ENCODE measurements around the gene INPP5A.
"Not testable (repeated sequence)": the region's sequence is repeated elsewhere in the genome, so short reads cannot be mapped to it uniquely, and the experiment has no call there.

The INPP5A gene

GRCh38 chr10:132787495-132788179, 250.1 kb downstream of the INPP5A start:
- in situ Hi-C loops (cut with MboI; ENCODE audit: low sequenced_read_pairs), result no loop called here

DNA sequence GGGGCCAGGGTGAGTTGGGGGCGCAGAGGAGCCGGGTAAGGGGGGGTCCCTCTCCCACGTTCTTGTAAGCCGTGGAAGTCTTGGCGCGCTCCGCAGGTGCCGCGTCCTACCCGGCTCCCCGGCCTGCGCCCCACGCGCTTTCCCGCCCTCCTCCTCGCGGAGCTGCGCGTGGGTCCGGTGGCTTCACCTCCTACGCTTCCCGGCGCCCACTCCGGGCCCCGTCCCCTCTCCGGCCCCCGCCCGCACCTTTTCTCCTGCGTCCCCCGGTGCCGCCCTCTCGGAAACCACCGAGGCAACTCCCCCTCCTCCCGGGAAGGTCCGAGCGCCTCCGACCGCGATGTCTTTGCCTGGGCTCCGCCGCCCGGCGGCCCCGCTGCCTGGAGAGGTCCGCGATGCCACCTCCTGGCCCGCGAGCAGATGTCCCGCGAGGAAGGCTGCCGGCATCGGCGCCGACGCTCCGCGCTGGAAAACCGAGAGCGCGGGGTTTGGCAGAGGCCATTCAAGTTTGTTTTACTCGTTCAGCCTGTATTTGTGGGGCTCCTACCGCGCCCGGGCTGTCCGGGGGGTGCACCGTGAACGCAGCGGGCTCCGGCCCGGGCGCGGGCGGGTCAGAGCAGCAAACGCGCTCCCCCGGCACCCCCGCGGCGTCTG, 250.7 kb downstream of the INPP5A start:
- in situ Hi-C loops (cut with MboI; ENCODE audit: low sequenced_read_pairs), result no loop called here

GRCh38 chr10:132788831-132789219, 251.2 kb downstream of the INPP5A start:
- in situ Hi-C loops (cut with MboI; ENCODE audit: low sequenced_read_pairs), result no loop called here

DNA sequence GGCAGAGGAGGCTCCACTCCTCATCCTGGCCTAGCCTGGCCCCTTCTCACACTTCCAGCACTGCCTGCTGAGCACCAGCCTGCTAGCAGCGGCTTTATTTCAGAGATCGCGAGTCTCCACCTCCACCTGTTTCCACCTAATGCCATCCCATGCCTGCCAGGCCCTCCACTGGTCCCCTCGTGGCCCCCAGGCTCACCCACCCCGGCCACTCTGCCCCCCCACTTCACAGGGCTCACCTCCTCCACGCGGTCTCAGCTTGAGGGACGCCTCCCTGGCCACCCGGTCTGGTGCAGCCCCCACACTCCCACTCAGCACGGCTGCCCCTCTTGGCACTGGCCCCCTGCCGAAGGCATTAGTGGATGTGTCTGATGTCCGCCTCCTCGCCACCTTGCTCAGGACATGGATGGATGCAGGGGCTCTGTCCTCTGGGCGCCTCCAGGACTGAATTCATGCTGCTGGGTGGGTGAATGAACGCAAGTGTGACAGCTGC, 252.1 kb downstream of the INPP5A start:
- in situ Hi-C loops (cut with MboI; ENCODE audit: low sequenced_read_pairs), result no loop called here

DNA sequence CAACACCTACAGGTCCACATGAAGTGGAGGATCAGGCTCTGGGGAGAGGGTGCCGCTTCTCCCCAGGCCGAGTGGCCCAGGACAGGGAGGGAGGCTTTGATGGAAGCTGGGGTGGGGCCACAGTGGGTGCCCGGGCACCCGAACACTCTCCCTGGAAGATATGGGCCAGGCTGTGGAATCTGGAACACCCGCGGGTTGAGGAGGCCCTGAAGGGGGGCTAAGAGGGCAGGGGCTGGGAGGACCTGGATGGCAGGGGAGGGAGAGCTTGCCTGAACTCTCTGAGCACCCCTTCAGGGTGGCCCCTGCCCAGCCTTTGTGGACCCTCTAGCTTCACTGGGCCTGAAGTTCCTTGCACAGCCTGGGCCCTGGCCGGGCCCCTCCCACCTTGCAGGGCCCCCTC, 252.9 kb downstream of the INPP5A start:
- in situ Hi-C loops (cut with MboI; ENCODE audit: low sequenced_read_pairs), result no loop called here

- in situ Hi-C loops (cut with MboI; ENCODE audit: low sequenced_read_pairs), result no loop called here
These were observed 253.6 kb downstream of the INPP5A start for GRCh38 chr10:132790934-132791829.

GRCh38 chr10:132792099-132792498, 254.5 kb downstream of the INPP5A start:
- in situ Hi-C loops (cut with MboI; ENCODE audit: low sequenced_read_pairs), result not testable (repeated sequence)

DNA sequence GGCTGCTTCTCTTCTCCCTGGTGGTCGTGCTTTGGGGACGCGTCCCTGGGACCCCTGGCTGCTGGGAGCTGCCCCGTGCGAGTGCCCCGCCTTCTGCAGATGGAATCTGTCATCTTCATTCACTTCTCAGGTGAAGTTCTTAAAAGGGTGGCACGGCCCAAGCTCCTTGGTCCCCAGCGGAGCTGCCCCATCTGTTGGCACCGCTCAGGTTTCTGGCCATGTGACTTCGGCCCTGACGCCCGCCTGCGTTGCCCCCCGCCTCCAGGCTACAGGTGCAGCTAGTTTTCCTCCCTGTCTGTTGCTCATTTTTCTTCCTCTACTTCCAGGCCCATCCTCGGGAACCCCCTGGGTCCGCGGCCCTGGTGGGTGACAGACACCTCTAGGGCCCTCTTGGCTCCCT, 255.2 kb downstream of the INPP5A start:
- in situ Hi-C loops (cut with MboI; ENCODE audit: low sequenced_read_pairs), result no loop called here

- in situ Hi-C loops (cut with MboI; ENCODE audit: low sequenced_read_pairs), result no loop called here
These were observed 255.6 kb downstream of the INPP5A start for GRCh38 chr10:132793213-132793612.

DNA sequence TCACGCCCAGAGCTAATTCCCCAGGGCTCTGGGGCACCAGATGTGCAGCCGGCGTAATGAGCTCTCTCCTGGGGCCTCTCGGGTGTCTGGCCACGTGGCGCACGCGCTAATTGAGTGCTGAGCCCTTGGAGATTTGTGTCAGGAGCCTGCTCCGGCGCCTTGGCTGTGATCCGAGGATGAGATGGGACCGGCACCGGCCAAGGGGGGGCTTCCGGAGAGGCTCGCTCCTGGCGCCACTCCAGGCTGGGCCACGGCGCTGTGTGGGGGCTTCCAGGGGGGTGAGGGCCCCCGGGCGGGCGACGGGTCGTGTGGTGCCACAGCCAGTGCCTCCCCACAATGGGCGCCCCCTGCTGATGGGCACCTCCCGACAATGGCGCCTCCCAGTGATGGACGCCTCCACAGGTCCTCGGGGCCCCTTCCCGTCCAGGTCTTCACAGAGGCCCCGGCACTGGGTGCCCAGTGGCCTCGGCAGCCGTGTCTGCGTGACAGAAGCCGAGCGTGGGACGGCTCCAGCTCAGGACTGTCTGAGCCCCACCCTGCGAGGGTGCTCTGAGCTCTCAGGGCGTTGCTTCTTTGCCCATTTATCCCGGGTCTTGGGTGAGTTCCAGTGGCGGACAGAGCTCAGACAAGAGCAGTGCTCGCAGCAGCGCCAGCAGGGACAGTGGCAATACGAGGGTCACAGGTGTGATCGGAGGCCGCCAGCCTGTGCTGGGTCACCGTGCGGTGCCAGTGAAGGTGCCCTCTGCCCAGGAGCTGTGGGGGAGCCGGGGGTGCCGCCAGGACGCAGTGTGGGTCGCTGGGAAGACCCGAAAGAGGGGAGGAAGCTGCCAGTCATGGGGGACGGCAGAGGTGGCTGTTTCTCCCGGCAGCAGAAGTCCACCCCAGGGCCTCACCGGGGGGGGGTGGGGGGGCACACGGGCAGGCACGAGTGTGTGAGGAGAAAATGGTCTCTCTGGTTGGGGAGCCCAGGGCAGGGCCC, 256.6 kb downstream of the INPP5A start:
- in situ Hi-C loops (cut with MboI; ENCODE audit: low sequenced_read_pairs), result no loop called here

GRCh38 chr10:132796846-132797245, 259.3 kb downstream of the INPP5A start:
- in situ Hi-C loops (cut with MboI; ENCODE audit: low sequenced_read_pairs), result no loop called here

GRCh38 chr10:132797986-132798385, 260.4 kb downstream of the INPP5A start:
- in situ Hi-C loops (cut with MboI; ENCODE audit: low sequenced_read_pairs), result not testable (repeated sequence)

DNA sequence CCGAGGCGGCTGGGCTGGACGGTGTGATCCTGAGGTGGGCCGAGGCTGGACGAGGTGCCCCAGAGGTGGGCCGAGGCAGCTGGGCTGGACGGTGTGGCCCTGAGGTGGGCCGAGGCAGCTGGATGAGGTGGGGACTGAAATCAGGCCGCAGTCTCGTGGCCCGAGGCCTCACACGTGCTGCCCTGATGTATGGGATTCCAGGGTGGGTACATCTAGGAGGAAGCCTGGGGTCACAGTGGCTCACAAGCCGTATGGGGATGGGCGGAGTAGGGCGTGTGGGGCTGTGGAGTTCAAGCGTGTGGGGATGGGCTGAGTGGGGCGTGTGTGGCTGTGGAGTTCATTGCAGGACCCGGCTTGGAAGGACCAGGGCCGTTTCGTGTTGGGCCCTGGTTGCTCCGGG, 260.8 kb downstream of the INPP5A start:
- in situ Hi-C loops (cut with MboI; ENCODE audit: low sequenced_read_pairs), result no loop called here

DNA sequence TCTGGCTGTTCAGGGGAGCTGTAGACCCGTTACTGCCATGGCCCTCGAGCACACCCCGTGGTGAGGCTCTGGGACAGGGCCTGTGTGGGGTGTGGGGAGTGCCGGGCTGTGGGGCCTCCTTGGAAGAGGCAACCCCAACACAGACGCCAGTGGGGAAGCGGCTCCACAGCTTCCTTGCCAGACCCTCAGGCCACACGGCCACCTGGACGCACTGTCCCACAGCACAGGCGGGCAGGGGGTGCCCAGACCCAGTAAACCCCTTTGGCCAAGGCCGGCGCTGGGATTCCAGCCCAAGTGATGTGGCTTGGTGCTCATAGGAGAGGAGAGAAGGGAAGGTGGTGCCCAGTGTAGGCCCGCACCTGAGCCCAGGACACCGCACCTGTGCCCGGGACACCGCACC, 261.3 kb downstream of the INPP5A start:
- in situ Hi-C loops (cut with MboI; ENCODE audit: low sequenced_read_pairs), result no loop called here

GRCh38 chr10:132799865-132800264, 262.3 kb downstream of the INPP5A start:
- in situ Hi-C loops (cut with MboI; ENCODE audit: low sequenced_read_pairs), result no loop called here

- in situ Hi-C loops (cut with MboI; ENCODE audit: low sequenced_read_pairs), result no loop called here
These were observed 264.5 kb downstream of the INPP5A start for GRCh38 chr10:132802048-132802447.

DNA sequence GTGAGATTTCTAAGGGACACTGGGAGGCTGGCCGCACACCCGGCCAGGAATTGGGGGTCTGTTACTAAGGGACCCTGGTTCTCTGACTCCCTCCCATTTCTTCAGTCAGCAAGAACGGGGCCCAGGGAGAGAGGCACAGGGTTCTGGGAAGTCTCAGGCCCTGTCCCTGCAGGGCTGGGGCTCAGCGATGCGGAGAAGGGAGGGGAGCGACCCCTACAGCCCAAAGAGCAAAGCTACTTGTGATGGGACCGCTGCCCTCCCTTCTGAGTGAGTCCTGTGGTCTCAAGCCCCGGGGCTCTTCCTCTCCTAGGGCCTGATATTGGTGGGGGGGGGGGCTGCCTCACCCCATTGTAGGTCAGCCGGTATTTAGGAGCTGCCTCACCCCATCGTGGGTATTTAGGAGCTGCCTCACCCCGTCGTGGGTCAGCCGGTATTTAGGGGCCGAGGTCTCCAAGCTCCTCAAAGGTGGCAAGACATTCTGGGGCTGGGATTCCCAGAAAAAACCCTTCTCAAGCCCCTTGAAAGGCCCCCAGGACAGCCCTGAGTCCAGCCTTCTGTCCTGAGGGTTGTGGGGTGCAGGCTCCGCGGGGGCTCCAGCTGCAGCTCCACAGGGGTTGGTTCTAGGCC, 265.2 kb downstream of the INPP5A start:
- in situ Hi-C loops (cut with MboI; ENCODE audit: low sequenced_read_pairs), result no loop called here

DNA sequence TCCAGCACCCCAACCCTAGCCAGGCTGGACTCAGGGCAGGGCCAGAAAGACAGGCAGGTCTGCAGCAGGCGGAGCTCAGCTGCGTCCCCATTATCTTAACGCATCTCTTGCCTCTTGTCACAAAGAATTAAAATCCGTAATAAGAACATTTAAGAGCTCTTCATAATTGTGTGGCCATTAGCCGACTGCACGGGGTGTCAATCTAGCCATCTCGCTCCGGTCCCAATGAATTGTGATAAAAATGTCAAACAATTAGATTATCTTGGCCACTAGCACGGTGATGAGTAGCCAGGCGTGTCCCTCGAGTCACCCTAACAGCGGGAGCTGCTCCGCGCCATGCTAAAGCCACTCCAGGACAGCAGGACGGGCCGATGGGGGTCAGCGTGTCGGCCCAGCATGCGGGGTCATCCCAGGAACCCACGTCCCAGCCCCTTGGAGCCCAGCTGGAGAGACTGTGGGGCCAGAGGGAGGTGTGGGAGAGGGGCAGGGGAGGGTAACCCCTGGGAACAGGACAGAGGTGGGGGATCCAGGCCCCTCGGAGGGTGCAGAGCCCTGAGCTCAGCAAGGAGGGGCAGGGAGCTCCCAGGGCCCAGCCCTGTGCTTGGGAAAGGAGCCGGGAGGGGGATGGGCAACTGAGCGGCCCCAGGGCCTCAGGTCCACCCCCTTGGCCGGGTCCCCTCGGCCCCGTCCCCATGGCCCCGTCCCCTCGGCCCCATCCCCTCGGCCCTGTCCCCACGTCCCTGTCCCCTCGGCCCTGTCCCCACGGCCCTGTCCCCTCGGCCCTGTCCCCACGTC, 266.0 kb downstream of the INPP5A start:
- in situ Hi-C loops (cut with MboI; ENCODE audit: low sequenced_read_pairs), result no loop called here

GRCh38 chr10:132804287-132804686, 266.7 kb downstream of the INPP5A start:
- in situ Hi-C loops (cut with MboI; ENCODE audit: low sequenced_read_pairs), result no loop called here

All from HL-60/S4 treated with phorbol 12-myristate 13-acetate at 8.2 ng/mL for 4 days and 3 days (cell line).